Fibroblast of skin of right quadriceps (primary cell): ENCODE results near the gene CWC27.
"Not testable (repeated sequence)": the region's sequence is repeated elsewhere in the genome, so short reads cannot be mapped to it uniquely, and the experiment has no call there.

ENCODE experiments used
- DNase-seq: peaks from one replicate; pipeline ENCODE4 v3.0.0-alpha.2; 2013

Gene CWC27

GRCh38 chr5:64853777-64854176 lies 85.0 kb downstream of the CWC27 start:
- no peak for DNase-seq

- DNase-seq: no peak
Observed at GRCh38 chr5:64854855-64855254, 86.1 kb downstream of the CWC27 start.

DNA sequence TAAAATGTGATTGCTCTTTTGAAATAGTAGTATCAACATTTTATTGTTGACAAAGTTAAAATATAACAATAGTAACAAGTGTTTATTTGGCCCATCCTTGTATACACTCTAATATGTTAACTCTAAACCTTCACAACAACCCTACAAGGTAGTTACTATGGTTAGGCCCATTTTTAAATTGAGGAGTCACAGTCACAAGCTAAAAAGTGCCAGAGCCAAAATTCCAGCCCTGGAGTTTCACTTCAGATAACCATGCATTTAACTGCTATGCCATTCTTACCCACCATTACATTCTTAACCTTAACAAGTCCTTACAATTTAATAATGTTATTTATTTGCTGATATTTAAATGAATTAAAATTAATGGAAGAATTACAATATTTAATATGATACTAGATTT lies 91.2 kb downstream of the CWC27 start:
- DNase-seq: no peak

DNA sequence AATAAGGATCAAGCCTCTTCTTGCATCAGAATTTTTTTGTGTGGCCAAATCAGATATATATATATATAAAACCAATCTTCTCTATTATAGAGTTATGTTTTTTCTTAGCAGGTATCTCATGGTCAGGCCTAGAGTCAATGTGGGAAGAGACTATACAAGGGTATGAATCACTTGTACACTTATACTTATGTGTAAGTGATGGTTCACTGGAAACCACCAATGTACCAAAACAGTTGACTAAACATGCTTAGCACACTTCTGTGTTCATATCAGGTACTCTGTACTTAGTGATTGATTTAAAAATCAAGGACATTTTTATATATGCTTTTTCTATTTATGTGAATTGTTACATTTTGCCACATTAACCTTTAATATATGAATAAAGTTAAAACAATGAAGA lies 92.6 kb downstream of the CWC27 start:
- no peak for DNase-seq

- no peak for DNase-seq
Observed at GRCh38 chr5:64864171-64864570, 95.4 kb downstream of the CWC27 start.

DNA sequence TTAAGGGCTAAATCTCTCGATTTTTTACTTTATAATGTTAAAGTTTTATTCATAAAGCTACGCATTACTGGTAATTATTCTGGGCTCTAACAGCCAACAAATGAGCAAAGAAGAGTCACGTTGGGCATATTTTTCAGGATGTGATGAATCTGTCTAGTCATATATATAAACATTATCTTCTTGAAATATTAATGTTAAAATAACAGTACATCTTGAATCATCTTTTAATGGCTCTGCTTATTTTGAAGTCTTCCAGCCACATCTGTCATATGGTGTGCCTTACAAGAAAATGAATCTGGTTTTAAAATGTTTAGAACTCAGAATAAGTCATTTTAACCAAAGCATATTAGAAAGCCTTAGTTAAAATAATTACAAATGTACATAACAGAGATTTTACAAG lies 96.9 kb downstream of the CWC27 start:
- DNase-seq: no peak

DNA sequence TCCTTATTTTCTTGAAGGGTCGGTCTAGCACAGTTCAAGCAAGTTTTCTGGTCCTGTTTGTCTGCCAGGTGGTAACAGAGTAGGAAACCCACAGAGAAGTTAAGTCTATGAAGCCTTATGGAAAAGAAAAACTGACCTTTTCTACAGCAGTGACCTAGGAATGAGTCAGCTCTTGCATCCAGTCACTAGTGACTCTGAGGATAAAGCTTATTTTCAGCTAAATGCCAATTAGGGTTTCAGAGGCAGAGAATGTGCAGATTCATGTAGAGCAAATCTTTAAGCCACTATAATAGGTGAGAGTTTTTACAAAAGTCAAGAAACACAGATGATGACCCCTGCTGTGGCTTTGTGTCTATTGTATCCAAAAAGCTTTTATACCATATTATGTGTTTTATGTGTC lies 100.7 kb downstream of the CWC27 start:
- DNase-seq: peak; percentile 54

- peak; percentile 9 for DNase-seq
Observed at GRCh38 chr5:64872044-64872443, 103.3 kb downstream of the CWC27 start.

- no peak for DNase-seq
Observed at GRCh38 chr5:64873441-64873840, 104.7 kb downstream of the CWC27 start.

GRCh38 chr5:64874753-64875152 lies 106.0 kb downstream of the CWC27 start:
- no peak for DNase-seq

DNA sequence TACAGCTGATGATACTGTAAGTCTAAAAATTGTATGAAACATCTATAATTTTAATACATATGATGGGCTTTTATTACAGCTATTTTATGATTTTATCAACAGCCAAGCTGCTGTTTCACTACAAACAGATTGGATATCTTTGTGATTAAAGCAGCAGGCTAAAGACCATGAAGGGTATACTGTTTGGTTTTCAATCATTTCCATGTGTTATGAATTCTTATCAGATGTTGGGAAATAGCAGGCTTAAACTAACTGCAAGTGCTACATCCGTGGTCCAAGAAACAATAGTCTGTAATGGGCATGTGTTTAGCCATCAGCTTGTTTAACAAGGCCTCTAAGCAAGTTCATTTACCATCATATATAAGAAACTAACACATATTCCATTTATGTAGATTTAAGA lies 107.5 kb downstream of the CWC27 start:
- DNase-seq: no peak

- DNase-seq: no peak
Observed at GRCh38 chr5:64880821-64881220, 112.1 kb downstream of the CWC27 start.

DNA sequence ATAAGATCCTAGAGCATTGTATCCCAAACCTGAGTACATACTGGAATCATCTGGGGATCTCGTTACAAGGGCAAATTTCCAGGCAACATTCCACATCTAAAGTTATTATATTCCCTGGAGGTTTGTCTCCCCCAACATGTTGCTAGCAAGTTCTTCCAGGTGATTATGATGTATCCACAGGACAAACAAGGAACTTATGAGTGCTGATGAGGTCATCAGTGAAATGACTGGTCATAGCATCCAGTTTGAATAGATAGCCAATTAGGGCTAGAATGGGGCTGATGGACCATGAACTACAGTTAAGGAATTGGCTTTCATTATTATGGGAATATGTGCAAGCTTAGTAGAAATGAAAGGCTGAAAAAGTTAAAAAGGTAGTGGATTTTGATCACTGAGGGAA lies 115.2 kb downstream of the CWC27 start:
- DNase-seq: peak; percentile 6

- no peak for DNase-seq
Observed at GRCh38 chr5:64884541-64884940, 115.8 kb downstream of the CWC27 start.

DNA sequence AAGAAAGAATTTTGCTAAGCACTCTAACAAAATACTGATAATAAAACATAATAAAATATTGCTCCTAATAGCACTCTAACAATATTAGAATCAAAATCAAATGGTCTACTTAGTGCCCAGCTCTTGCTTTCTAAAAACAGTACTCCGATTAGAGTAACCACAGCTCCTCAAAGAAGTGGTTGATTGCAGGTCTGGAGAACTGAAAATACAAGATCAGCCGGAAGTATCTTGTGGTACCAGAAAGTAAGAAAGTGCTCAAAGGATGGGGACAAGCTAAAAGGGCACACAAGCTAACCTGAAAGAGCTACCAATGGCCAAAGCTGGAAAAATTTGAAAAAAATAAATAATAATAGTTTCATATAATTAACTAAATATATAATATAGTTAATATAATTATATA lies 119.2 kb downstream of the CWC27 start:
- no peak for DNase-seq

GRCh38 chr5:64895748-64896147 lies 127.0 kb downstream of the CWC27 start:
- DNase-seq: no peak

DNA sequence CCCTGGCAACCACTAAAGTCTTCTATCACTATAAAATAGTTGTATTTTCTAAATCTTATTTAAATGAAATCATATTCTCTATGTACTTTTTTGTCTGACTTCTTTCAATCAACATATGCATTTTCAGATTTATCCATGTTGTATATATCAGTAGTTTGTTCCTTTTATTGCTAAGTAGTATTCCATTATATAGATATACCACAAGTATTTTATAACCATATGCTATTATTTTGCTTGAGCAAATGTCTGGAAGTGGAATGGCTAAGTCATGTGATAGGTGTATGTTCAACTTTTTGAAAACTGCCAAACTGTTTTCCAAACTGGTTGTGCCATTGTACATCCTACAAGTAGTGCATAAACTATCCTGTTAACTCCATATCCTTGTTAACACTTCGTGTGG lies 131.1 kb downstream of the CWC27 start:
- DNase-seq: no peak

- no peak for DNase-seq
Observed at GRCh38 chr5:64900618-64901017, 131.9 kb downstream of the CWC27 start.

DNA sequence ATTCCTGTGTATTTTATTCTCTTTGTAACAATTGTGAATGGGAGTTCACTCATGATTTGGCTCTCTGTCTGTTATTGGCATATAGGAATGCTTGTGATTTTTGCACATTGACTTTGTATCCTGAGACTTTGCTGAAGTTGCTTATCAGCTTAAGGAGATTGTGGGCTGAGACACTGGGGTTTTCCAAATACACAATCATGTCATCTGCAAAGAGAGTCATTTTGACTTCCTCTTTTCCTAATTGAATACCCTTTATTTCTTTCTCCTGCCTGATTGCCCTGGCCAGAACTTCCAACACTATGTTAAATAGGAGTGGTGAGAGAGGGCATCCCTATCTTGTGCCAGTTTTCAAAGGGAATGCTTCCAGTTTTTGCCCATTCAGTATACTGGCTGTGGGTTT lies 138.7 kb downstream of the CWC27 start:
- DNase-seq: not testable (repeated sequence)

GRCh38 chr5:64914396-64914795 lies 145.7 kb downstream of the CWC27 start:
- DNase-seq: peak; percentile 31

DNA sequence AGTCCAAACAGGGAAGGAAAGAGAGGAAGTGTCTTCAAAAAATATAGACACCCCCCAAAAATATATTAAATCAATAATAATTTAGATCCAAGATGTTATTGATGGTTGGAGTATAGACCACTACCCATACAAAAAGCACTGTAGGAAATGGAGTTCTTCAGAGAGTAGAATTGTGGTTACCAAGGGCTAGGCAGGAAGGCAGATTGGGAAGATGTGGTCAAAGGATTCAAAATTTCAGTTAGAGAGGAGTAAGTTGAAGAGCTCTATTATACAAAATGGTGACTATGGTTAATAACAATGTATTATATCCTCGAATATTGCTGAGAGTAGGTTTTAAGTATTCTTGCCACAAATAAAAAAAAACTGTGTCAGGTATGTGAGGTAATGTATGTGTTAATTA lies 149.4 kb downstream of the CWC27 start:
- no peak for DNase-seq

DNA sequence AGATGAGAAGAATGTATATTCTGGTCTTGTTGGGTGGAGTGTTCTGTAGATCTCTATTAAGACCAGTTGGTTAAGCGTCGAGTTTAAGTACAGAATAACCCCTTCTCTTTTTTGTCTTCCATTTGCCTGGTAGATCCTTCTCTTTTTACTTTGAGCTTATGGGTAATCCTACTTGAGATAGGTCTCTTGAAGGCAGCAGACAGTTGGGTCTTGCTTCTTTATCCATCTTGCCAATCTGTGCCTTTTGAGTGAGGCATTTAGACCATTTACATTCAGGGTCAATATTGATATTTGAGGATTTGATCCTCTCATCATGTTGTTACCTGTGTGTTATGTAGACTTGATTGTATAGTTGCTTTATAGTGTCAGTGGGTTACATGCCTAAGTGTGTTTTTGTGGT lies 152.7 kb downstream of the CWC27 start:
- no peak for DNase-seq

- DNase-seq: peak; percentile 60
Observed at GRCh38 chr5:64923151-64923685, 154.5 kb downstream of the CWC27 start.

DNA sequence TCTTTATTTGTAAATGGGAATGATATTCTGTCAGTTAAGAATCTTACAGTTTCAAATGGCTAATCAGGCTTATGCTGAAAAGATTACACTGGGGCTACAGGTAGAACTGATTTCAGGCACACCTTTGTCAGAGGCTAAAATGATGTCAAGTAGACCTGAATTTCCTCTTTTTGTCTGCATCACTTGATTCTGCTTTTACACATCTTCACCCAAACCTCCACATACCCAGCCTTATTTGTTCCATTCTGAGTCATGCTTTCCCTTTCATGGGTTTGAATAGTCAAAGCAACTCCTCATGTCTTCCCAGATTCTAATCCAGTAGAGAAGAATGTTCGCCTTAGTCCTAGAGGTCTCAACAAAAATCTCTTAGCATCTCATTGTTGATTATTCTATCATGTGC lies 156.4 kb downstream of the CWC27 start:
- DNase-seq: no peak

DNA sequence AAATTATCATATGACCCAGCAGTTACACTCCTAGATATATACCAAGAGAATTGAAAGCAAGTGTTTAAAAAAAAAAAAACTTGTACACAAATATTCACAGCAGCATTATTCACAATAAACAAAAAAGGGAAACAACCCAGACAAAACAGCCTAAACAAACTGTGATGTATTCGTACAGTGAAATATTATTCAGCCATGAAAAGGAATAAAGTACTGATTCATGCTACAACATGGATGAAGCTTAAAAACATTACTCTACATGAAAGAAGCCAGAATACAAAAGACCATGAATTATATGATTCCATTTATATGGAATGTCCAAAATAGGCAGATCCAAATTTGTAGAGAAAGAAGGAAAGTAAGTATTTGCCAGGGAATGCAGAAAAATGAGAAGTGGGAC lies 161.1 kb downstream of the CWC27 start:
- DNase-seq: no peak
